Mesenchymal stem cell (in vitro differentiated cells and primary cell): ENCODE results near the gene ROBO2.

Experiments
- DNase-seq: peaks from one replicate; pipeline ENCODE4 v3.0.0-alpha.2; 2013
- H2AFZ ChIP-seq: one replicate; pipeline ENCODE4 v1.6.1; 2013; ENCODE audit warnings: low read depth, mild to moderate bottlenecking, control low read depth, inconsistent platforms, low read length, moderate library complexity
- H2AK5ac ChIP-seq: 2 replicates; pipeline ENCODE4 v1.6.1; 2013; ENCODE audit warnings: low read length, moderate library complexity, mild to moderate bottlenecking, inconsistent platforms; ENCODE audit not compliant: severe bottlenecking
- H2BK120ac ChIP-seq: one replicate; pipeline ENCODE4 v1.6.1; 2013; ENCODE audit warnings: low read depth, mild to moderate bottlenecking, inconsistent platforms, low read length, moderate library complexity
- H2BK12ac ChIP-seq, 2 experiments: one replicate each; pipeline ENCODE4 v1.6.1; 2013; ENCODE audit warnings: inconsistent platforms in 2 of 2, low read length in 2 of 2, mild to moderate bottlenecking in 2 of 2, moderate library complexity in 2 of 2, control low read depth in 1 of 2
- H2BK15ac ChIP-seq: one replicate; pipeline ENCODE4 v1.6.1; 2013; ENCODE audit warnings: mild to moderate bottlenecking, low read depth, inconsistent platforms; ENCODE audit not compliant: poor library complexity, severe bottlenecking
- H2BK5ac ChIP-seq: 2 replicates; pipeline ENCODE4 v1.6.1; 2013; ENCODE audit warnings: low read depth, mild to moderate bottlenecking, low read length, control low read depth, inconsistent platforms; ENCODE audit not compliant: poor library complexity, severe bottlenecking
- H3K14ac ChIP-seq, 2 experiments: one replicate each; pipeline ENCODE4 v1.6.1; 2013; ENCODE audit warnings: inconsistent platforms in 2 of 2, low read length in 2 of 2, control low read depth in 1 of 2, mild to moderate bottlenecking in 1 of 2, moderate library complexity in 1 of 2
- H3K18ac ChIP-seq, 2 experiments: one replicate each; pipeline ENCODE4 v1.6.1; 2013; ENCODE audit warnings: inconsistent platforms in 2 of 2, low read length in 2 of 2, control low read depth in 1 of 2, low read depth in 1 of 2, mild to moderate bottlenecking in 1 of 2
- H3K23ac ChIP-seq, 2 experiments: one replicate each; pipeline ENCODE4 v1.6.1; 2013; ENCODE audit warnings: inconsistent platforms in 2 of 2, low read length in 2 of 2, mild to moderate bottlenecking in 2 of 2, moderate library complexity in 2 of 2, control low read depth in 1 of 2
- H3K27ac ChIP-seq: 2 replicates; pipeline ENCODE4 v1.5.1; 2013; ENCODE audit warnings: mild to moderate bottlenecking, moderate library complexity, low read length, control low read depth, inconsistent platforms; ENCODE audit not compliant: poor library complexity, severe bottlenecking
- H3K27me3 ChIP-seq, 2 experiments: 2 replicates each; pipeline versions ENCODE4 v1.6.1 to v1.7.0; 2013; ENCODE audit warnings: low read length in 2 of 2, mild to moderate bottlenecking in 2 of 2, moderate library complexity in 2 of 2, control low read depth in 1 of 2, inconsistent platforms in 1 of 2; ENCODE audit not compliant: control insufficient read depth in 1 of 2, insufficient read depth in 1 of 2
- H3K36me3 ChIP-seq, 2 experiments: 2 replicates each; pipeline versions ENCODE4 v1.6.1 to v1.7.0; 2013; ENCODE audit warnings: low read length in 2 of 2, control low read depth in 1 of 2, inconsistent platforms in 1 of 2, low read depth in 1 of 2, mild to moderate bottlenecking in 1 of 2; ENCODE audit not compliant: insufficient read depth in 2 of 2, control insufficient read depth in 1 of 2
- H3K4ac ChIP-seq, 2 experiments: one replicate each; pipeline ENCODE4 v1.6.1; 2013; ENCODE audit warnings: inconsistent platforms in 2 of 2, low read length in 2 of 2, mild to moderate bottlenecking in 2 of 2, moderate library complexity in 2 of 2, control low read depth in 1 of 2, low read depth in 1 of 2
- H3K4me1 ChIP-seq: 2 replicates; pipeline ENCODE4 v1.6.1; 2013; ENCODE audit warnings: low read depth, low read length, control low read depth; ENCODE audit not compliant: control insufficient read depth, insufficient read depth
- H3K4me2 ChIP-seq: 2 replicates; pipeline ENCODE4 v1.6.1; 2013; ENCODE audit warnings: low read length, mild to moderate bottlenecking, inconsistent platforms; ENCODE audit not compliant: poor library complexity, severe bottlenecking
- H3K4me3 ChIP-seq, 2 experiments: 2 replicates each; pipeline versions ENCODE4 v1.5.1 to v1.7.0; 2013; ENCODE audit warnings: low read length in 2 of 2, mild to moderate bottlenecking in 2 of 2, control low read depth in 1 of 2, low read depth in 1 of 2; ENCODE audit not compliant: insufficient read depth in 1 of 2
- H3K79me1 ChIP-seq: replicated peaks from 2 replicates; pipeline ENCODE4 v1.6.1; 2013; ENCODE audit warnings: mild to moderate bottlenecking, control low read depth, low read length, inconsistent platforms; ENCODE audit not compliant: poor library complexity, severe bottlenecking
- H3K9ac ChIP-seq: 2 replicates; pipeline ENCODE4 v1.7.0; 2013; ENCODE audit warnings: mild to moderate bottlenecking, low read length, moderate library complexity
- H3K9me3 ChIP-seq: 2 replicates; pipeline ENCODE4 v1.7.0; 2013; ENCODE audit warnings: mild to moderate bottlenecking, low read length; ENCODE audit not compliant: control insufficient read depth
- H4K8ac ChIP-seq: one replicate; pipeline ENCODE4 v1.6.1; 2013; ENCODE audit warnings: inconsistent platforms, mild to moderate bottlenecking, low read length, moderate library complexity
- H4K91ac ChIP-seq: one replicate; pipeline ENCODE4 v1.6.1; 2013; ENCODE audit warnings: mild to moderate bottlenecking, low read length, inconsistent platforms
- WGBS: methylation state at CpG from one replicate; pipeline ENCODE4 v1.1.7; 2013; ENCODE audit warnings: mixed read lengths; 5-methylcytosine and 5-hydroxymethylcytosine counted together

The ROBO2 gene

GRCh38 chr3:77234004-77234403 is 194.1 kb downstream of the ROBO2 start:
- Histone ChIP-seq H3K36me3 (no peaks in the 10 kb centered on the region), H3K4ac (no peak overlapping the region), H3K14ac (peak overlapping the region in 1 of 2 experiments; percentile 36), H2AFZ (no peak overlapping the region), H3K9ac (no peak overlapping the region), H3K79me1 (no peaks in the 10 kb centered on the region), H2BK12ac (no peak overlapping the region), H3K27ac (no peak overlapping the region), H3K4me2 (no peak overlapping the region), H2BK5ac (no peak overlapping the region), H3K4me1 (no peaks in the 10 kb centered on the region), H3K23ac (no peak overlapping the region), H2BK15ac (no peak overlapping the region), H4K8ac (no peak overlapping the region), H3K4me3 (no peak overlapping the region), H3K9me3 (peaks cover 4% of the 10 kb centered on the region), H3K18ac (no peak overlapping the region), H2AK5ac (no peak overlapping the region), H4K91ac (no peak overlapping the region), H3K27me3 (no peaks in the 10 kb centered on the region), H2BK120ac (no peak overlapping the region)
- DNase-seq: no peak
- WGBS: no CpG with 5 or more reads among the region's 2 CpGs

- no peak overlapping the region for H3K4ac ChIP-seq
- H4K8ac ChIP-seq: no peak overlapping the region
- H2BK120ac ChIP-seq: no peak overlapping the region
- no peaks in the 10 kb centered on the region for H3K4me1 ChIP-seq
- no peak overlapping the region for H3K4me3 ChIP-seq
- 70% methylated on average over 7 of the region's 7 CpGs for WGBS
- H4K91ac ChIP-seq: no peak overlapping the region
- no peak overlapping the region for H3K9ac ChIP-seq
- no peak overlapping the region for H3K27ac ChIP-seq
- no peak overlapping the region for H3K14ac ChIP-seq
- H2BK15ac ChIP-seq: no peak overlapping the region
- no peaks in the 10 kb centered on the region for H3K27me3 ChIP-seq
- H3K36me3 ChIP-seq: no peaks in the 10 kb centered on the region
- H3K18ac ChIP-seq: no peak overlapping the region
- no peak overlapping the region for H2AFZ ChIP-seq
- H2BK12ac ChIP-seq: no peak overlapping the region
- no peak overlapping the region for H3K4me2 ChIP-seq
- H2BK5ac ChIP-seq: no peak overlapping the region
- H3K79me1 ChIP-seq: no peaks in the 10 kb centered on the region
- H3K23ac ChIP-seq: no peak overlapping the region
- H2AK5ac ChIP-seq: no peak overlapping the region
- peaks cover 4% of the 10 kb centered on the region for H3K9me3 ChIP-seq
- DNase-seq: no peak
These were observed 196.2 kb downstream of the ROBO2 start for GRCh38 chr3:77236118-77236517.

GRCh38 chr3:77240072-77240650 is 200.3 kb downstream of the ROBO2 start:
- no peak overlapping the region for H3K23ac ChIP-seq
- WGBS: 97% methylated on average over 39 of the region's 40 CpGs
- H3K4me1 ChIP-seq: no peaks in the 10 kb centered on the region
- no peak overlapping the region for H3K18ac ChIP-seq
- no peak overlapping the region for H2BK12ac ChIP-seq
- no peaks in the 10 kb centered on the region for H3K79me1 ChIP-seq
- H3K4me2 ChIP-seq: no peak overlapping the region
- no peaks in the 10 kb centered on the region for H3K27me3 ChIP-seq
- H4K8ac ChIP-seq: no peak overlapping the region
- peak overlapping the region; percentile 3 for H4K91ac ChIP-seq
- no peak overlapping the region for H3K27ac ChIP-seq
- no peak overlapping the region for H3K14ac ChIP-seq
- no peak overlapping the region for H3K4me3 ChIP-seq
- DNase-seq: no peak
- no peak overlapping the region for H2AFZ ChIP-seq
- no peak overlapping the region for H3K4ac ChIP-seq
- no peak overlapping the region for H3K9ac ChIP-seq
- H2BK5ac ChIP-seq: no peak overlapping the region
- H3K36me3 ChIP-seq: no peaks in the 10 kb centered on the region
- no peaks in the 10 kb centered on the region for H3K9me3 ChIP-seq
- no peak overlapping the region for H2AK5ac ChIP-seq
- H2BK120ac ChIP-seq: no peak overlapping the region
- no peak overlapping the region for H2BK15ac ChIP-seq

- no peaks in the 10 kb centered on the region for H3K36me3 ChIP-seq
- H3K27ac ChIP-seq: no peak overlapping the region
- H3K9me3 ChIP-seq: no peaks in the 10 kb centered on the region
- no peak overlapping the region for H4K91ac ChIP-seq
- peak; percentile 35 for DNase-seq
- WGBS: 45% methylated on average over 2 of the region's 2 CpGs
- H3K4me2 ChIP-seq: no peak overlapping the region
- no peak overlapping the region for H3K4me3 ChIP-seq
- no peaks in the 10 kb centered on the region for H3K27me3 ChIP-seq
- H2BK120ac ChIP-seq: no peak overlapping the region
- no peak overlapping the region for H4K8ac ChIP-seq
- no peaks in the 10 kb centered on the region for H3K79me1 ChIP-seq
- H3K4me1 ChIP-seq: no peaks in the 10 kb centered on the region
- H2BK15ac ChIP-seq: no peak overlapping the region
- no peak overlapping the region for H3K18ac ChIP-seq
- H3K9ac ChIP-seq: no peak overlapping the region
- no peak overlapping the region for H3K4ac ChIP-seq
- H2AFZ ChIP-seq: no peak overlapping the region
- no peak overlapping the region for H2BK5ac ChIP-seq
- no peak overlapping the region for H2BK12ac ChIP-seq
- H2AK5ac ChIP-seq: no peak overlapping the region
- H3K14ac ChIP-seq: no peak overlapping the region
- no peak overlapping the region for H3K23ac ChIP-seq
These were observed 202.5 kb downstream of the ROBO2 start for GRCh38 chr3:77242371-77242770.
